IPS-20b (cell line): ENCODE results near the gene CMC1.
A peak's percentile ranks its signal among the peaks of the same experiment; 100 is the strongest.

Source experiments
- H3K27ac ChIP-seq: one replicate; pipeline ENCODE4 v1.5.1; 2013; ENCODE audit warnings: low read length
- H3K27me3 ChIP-seq: 2 replicates; pipeline ENCODE4 v1.6.1; 2013; ENCODE audit warnings: mild to moderate bottlenecking, low read length, inconsistent platforms; ENCODE audit not compliant: insufficient read depth
- H3K36me3 ChIP-seq: 2 replicates; pipeline ENCODE4 v1.6.1; 2013; ENCODE audit warnings: low read depth, mild to moderate bottlenecking, inconsistent platforms, low read length, moderate library complexity; ENCODE audit not compliant: insufficient read depth
- H3K4me1 ChIP-seq: 2 replicates; pipeline ENCODE4 v1.6.1; 2013; ENCODE audit warnings: mild to moderate bottlenecking, control low read depth, inconsistent platforms, low read length, moderate library complexity; ENCODE audit not compliant: insufficient read depth
- H3K4me3 ChIP-seq: 2 replicates; pipeline ENCODE4 v1.5.1; 2013; ENCODE audit warnings: mild to moderate bottlenecking, low read length, inconsistent platforms
- H3K9ac ChIP-seq: 2 replicates; pipeline ENCODE4 v1.6.1; 2013; ENCODE audit warnings: low read depth, mild to moderate bottlenecking, inconsistent platforms, low read length, moderate library complexity
- H3K9me3 ChIP-seq: 2 replicates; pipeline ENCODE4 v1.6.1; 2013; ENCODE audit warnings: mild to moderate bottlenecking, low read depth, low read length, inconsistent platforms; ENCODE audit not compliant: insufficient read depth

Gene CMC1

DNA sequence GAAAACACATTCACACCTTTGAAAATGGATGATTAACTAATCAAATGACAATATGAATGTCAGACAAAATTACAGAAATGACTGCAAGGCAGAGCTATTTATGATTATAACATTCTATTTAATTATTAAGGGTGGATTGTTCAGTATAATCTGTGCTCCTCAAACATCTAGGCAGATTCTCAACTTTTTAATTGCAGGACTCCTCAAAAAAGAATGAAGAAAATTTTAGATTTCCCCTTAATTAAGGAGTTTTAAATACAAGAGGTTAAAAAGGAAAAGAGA lies 22.6 kb upstream of the CMC1 start:
- Histone ChIP-seq H3K27me3 (no peaks in the 10 kb centered on the region), H3K4me1 (no peaks in the 10 kb centered on the region), H3K9ac (no peak overlapping the region)

GRCh38 chr3:28224430-28224829 lies 17.0 kb upstream of the CMC1 start:
- H3K36me3 ChIP-seq = no peaks in the 10 kb centered on the region
- no peak overlapping the region for H3K27ac ChIP-seq
- H3K9ac ChIP-seq = no peak overlapping the region
- no peak overlapping the region for H3K4me3 ChIP-seq
- no peaks in the 10 kb centered on the region for H3K9me3 ChIP-seq
- peaks cover 4% of the 10 kb centered on the region; the same call in 1 of the 2 replicates for H3K4me1 ChIP-seq
- no peaks in the 10 kb centered on the region for H3K27me3 ChIP-seq

More for the DNA sequence above, 22.6 kb upstream of the CMC1 start:
- Histone ChIP-seq H3K27ac (no peak overlapping the region), H3K4me3 (no peak overlapping the region), H3K9me3 (peaks cover 7% of the 10 kb centered on the region), H3K36me3 (no peaks in the 10 kb centered on the region)

DNA sequence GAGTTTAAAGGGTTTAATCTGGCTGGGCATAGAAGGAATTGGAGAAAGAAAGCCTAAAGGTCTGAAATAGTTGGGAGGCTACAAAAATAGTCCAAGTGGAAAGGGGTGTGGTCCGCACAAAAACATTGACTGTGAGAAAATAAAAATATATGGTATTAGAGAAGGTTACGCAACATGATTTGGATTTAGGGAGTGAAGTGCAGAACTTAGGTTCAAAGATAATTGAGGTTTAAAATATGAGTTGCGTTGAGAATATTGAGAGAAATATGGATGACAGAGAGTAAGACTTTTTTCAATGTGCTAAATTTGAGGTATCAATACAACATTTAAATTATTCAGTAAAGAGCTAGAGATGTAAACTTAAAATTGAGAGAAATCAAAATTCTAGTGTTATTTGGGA lies 15.4 kb upstream of the CMC1 start:
- H3K9ac ChIP-seq = no peak overlapping the region
- H3K4me3 ChIP-seq = no peak overlapping the region
- no peak overlapping the region for H3K27ac ChIP-seq
- no peaks in the 10 kb centered on the region for H3K27me3 ChIP-seq
- H3K36me3 ChIP-seq = no peaks in the 10 kb centered on the region
- no peaks in the 10 kb centered on the region for H3K9me3 ChIP-seq
- peaks cover 4% of the 10 kb centered on the region; the same call in 1 of the 2 replicates for H3K4me1 ChIP-seq

DNA sequence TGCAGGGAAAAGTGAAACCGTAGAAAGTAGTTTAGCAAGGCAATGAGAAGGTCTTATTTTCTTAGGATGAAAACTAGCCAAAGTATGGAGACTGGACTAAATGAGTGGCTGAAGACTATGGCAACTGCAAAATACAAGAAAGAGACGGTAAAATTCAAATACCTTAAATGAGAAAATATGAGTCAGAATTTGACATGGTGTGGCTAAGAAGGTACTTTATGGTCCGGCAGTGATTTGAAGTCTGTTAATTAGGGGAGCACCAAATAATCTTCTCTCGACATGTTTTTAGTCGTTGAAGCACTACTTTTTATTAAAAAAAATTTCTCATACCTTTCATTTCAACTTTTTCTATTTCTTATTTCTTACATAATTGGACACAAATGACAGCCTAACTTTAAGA lies 12.8 kb upstream of the CMC1 start:
- no peaks in the 10 kb centered on the region for H3K36me3 ChIP-seq
- H3K4me3 ChIP-seq = no peak overlapping the region
- no peaks in the 10 kb centered on the region for H3K27me3 ChIP-seq
- H3K9me3 ChIP-seq = no peaks in the 10 kb centered on the region
- no peak overlapping the region for H3K27ac ChIP-seq
- peaks cover 4% of the 10 kb centered on the region; the same call in 1 of the 2 replicates for H3K4me1 ChIP-seq
- H3K9ac ChIP-seq = no peak overlapping the region

DNA sequence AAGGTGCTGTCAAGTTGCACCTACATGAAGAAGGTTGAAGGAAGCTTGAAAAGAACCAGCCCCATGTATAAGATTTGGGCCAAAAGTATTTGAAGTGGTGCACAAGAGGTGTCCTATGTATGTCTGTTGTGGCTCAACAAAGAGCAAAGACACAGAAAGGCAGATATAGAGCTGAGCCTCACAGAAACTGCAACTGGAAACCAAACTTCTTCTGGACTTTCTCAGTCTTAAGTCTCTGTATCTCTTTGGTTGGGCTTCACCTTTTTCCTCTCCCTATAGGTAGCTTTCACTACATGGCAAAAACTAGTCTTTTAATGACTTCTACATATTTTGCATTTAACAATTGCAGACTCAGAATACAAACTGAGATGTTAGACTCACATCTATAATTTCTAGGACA lies 8.8 kb upstream of the CMC1 start:
- no peak overlapping the region for H3K4me3 ChIP-seq
- no peaks in the 10 kb centered on the region for H3K9me3 ChIP-seq
- no peak overlapping the region for H3K9ac ChIP-seq
- H3K27me3 ChIP-seq = no peaks in the 10 kb centered on the region
- no peaks in the 10 kb centered on the region for H3K36me3 ChIP-seq
- H3K27ac ChIP-seq = no peak overlapping the region
- peaks cover 4% of the 10 kb centered on the region; the same call in 1 of the 2 replicates for H3K4me1 ChIP-seq

- Histone ChIP-seq H3K9ac (no peak overlapping the region), H3K9me3 (no peaks in the 10 kb centered on the region), H3K27me3 (no peaks in the 10 kb centered on the region), H3K36me3 (no peaks in the 10 kb centered on the region), H3K27ac (no peak overlapping the region), H3K4me1 (peaks cover 6% of the 10 kb centered on the region; the same call in 1 of the 2 replicates), H3K4me3 (no peak overlapping the region)
Observed at GRCh38 chr3:28234454-28234853, 7.0 kb upstream of the CMC1 start.

DNA sequence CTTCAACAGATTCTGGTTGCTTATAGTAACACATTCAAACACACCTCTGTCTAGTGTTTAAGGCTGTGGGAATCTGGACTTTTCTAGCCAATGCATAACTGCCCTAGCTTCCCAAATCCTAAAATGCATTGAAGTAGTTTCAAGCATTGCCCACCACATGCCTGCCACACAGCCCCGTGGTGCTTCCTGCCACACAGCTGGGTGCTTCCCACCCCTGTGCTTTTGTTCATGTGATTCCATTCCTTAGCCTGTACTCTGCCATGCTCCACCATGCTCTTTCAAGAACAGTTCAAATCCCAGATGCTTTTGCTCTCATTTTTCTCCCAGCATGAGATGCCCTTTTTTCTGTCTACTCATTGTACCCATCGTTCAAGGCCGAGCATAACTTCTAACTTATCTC lies 2.3 kb upstream of the CMC1 start:
- Histone ChIP-seq H3K4me1 (peaks cover 24% of the 10 kb centered on the region; the same call in 1 of the 2 replicates), H3K4me3 (no peak overlapping the region), H3K27ac (no peak overlapping the region), H3K9ac (no peak overlapping the region), H3K9me3 (no peaks in the 10 kb centered on the region), H3K36me3 (no peaks in the 10 kb centered on the region), H3K27me3 (no peaks in the 10 kb centered on the region)

- Histone ChIP-seq H3K4me1 (peaks cover 24% of the 10 kb centered on the region; the same call in 1 of the 2 replicates), H3K9me3 (no peaks in the 10 kb centered on the region), H3K36me3 (no peaks in the 10 kb centered on the region), H3K4me3 (peak overlapping the region; percentile 91), H3K27ac (no peak overlapping the region), H3K9ac (peak overlapping the region; percentile 61; the same call in 1 of the 2 replicates), H3K27me3 (no peaks in the 10 kb centered on the region)
Observed at GRCh38 chr3:28240441-28240840, 978 bp upstream of the CMC1 start.

- H3K9ac ChIP-seq = peak overlapping the region; percentile 89; the same call in 1 of the 2 replicates
- no peaks in the 10 kb centered on the region for H3K36me3 ChIP-seq
- H3K9me3 ChIP-seq = no peaks in the 10 kb centered on the region
- H3K27ac ChIP-seq = peak overlapping the region; percentile 72
- no peaks in the 10 kb centered on the region for H3K27me3 ChIP-seq
- H3K4me3 ChIP-seq = peak overlapping the region; percentile 91
- peaks cover 27% of the 10 kb centered on the region; the same call in 1 of the 2 replicates for H3K4me1 ChIP-seq
Observed at GRCh38 chr3:28242519-28242918, 1.1 kb downstream of the CMC1 start.

GRCh38 chr3:28243424-28244106 lies 2.1 kb downstream of the CMC1 start:
- Histone ChIP-seq H3K27ac (no peak overlapping the region), H3K9ac (no peak overlapping the region), H3K4me3 (no peak overlapping the region), H3K4me1 (peaks cover 27% of the 10 kb centered on the region; the same call in 1 of the 2 replicates), H3K36me3 (no peaks in the 10 kb centered on the region), H3K9me3 (no peaks in the 10 kb centered on the region), H3K27me3 (no peaks in the 10 kb centered on the region)

- H3K4me1 ChIP-seq = peaks cover 25% of the 10 kb centered on the region; the same call in 1 of the 2 replicates
- H3K36me3 ChIP-seq = no peaks in the 10 kb centered on the region
- no peak overlapping the region for H3K4me3 ChIP-seq
- H3K9ac ChIP-seq = no peak overlapping the region
- H3K27me3 ChIP-seq = no peaks in the 10 kb centered on the region
- no peaks in the 10 kb centered on the region for H3K9me3 ChIP-seq
- H3K27ac ChIP-seq = no peak overlapping the region
Observed at GRCh38 chr3:28244491-28244890, 3.1 kb downstream of the CMC1 start.

DNA sequence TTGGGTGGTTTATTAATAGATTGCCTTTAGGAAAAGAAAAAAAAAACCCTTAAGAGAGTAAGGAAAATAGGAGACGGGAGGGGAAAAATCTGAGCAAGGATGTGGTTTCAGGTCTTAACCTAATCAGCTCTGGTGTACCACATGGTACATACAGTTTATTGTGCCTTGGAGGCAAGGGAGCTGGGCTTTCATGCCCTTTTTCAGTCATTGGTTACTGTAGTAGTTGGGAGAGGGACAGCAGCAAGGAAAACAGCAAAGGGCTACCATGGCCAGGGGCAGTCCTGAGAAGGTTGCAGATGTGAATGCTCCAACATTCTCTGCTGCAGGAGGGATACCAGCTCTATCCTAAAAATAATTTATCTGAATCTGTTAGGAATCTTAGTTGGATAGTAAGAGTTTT lies 5.9 kb downstream of the CMC1 start:
- Histone ChIP-seq H3K36me3 (no peaks in the 10 kb centered on the region), H3K4me1 (peaks cover 9% of the 10 kb centered on the region; the same call in 1 of the 2 replicates), H3K27ac (no peak overlapping the region), H3K27me3 (no peaks in the 10 kb centered on the region), H3K9me3 (no peaks in the 10 kb centered on the region), H3K9ac (no peak overlapping the region), H3K4me3 (no peak overlapping the region)
